GM23248 (cell line): ENCODE results near the gene ZNF580.

Experiments used
- EZH2 ChIP-seq: fragments of 200-600 bp; sonication (generic); IDR thresholded peaks from 2 replicates; pipeline ENCODE4 v1.6.1; 2018; ENCODE audit warnings: antibody characterized with exemption, mild to moderate bottlenecking; ENCODE audit not compliant: insufficient read depth, poor library complexity, severe bottlenecking
- EZH2phosphoT487 ChIP-seq: fragments of 200-600 bp; sonication (generic); IDR thresholded peaks from 2 replicates; pipeline ENCODE4 v1.6.1; 2018; ENCODE audit warnings: antibody characterized with exemption, moderate library complexity, mild to moderate bottlenecking, low read depth; ENCODE audit not compliant: insufficient read depth

GRCh38 chr19:55656552-55656951, 15.8 kb downstream of the ZNF580 start:
- TF ChIP-seq EZH2 (no peak), EZH2phosphoT487 (no peak)
